GM12872 (cell line): ENCODE results near the gene PACRG.

Experiments
- TF ChIP-seq, protein P1 (sequence below): IDR thresholded peaks from 3 replicates; pipeline ENCODE4 v1.5.1; 2011; ENCODE audit warnings: low read depth, mild to moderate bottlenecking, low read length, moderate library complexity; ENCODE audit not compliant: insufficient read depth

The PACRG gene

GRCh38 chr6:162701551-162701950 is 26.2 kb upstream of the PACRG start:
- TF ChIP-seq, protein P1, sequence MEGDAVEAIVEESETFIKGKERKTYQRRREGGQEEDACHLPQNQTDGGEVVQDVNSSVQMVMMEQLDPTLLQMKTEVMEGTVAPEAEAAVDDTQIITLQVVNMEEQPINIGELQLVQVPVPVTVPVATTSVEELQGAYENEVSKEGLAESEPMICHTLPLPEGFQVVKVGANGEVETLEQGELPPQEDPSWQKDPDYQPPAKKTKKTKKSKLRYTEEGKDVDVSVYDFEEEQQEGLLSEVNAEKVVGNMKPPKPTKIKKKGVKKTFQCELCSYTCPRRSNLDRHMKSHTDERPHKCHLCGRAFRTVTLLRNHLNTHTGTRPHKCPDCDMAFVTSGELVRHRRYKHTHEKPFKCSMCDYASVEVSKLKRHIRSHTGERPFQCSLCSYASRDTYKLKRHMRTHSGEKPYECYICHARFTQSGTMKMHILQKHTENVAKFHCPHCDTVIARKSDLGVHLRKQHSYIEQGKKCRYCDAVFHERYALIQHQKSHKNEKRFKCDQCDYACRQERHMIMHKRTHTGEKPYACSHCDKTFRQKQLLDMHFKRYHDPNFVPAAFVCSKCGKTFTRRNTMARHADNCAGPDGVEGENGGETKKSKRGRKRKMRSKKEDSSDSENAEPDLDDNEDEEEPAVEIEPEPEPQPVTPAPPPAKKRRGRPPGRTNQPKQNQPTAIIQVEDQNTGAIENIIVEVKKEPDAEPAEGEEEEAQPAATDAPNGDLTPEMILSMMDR = no peak

GRCh38 chr6:162702446-162702845 is 25.3 kb upstream of the PACRG start:
- TF ChIP-seq, protein P1 = no peak

GRCh38 chr6:162704001-162704400 is 23.8 kb upstream of the PACRG start:
- TF ChIP-seq, protein P1 = no peak

GRCh38 chr6:162705736-162706135 is 22.0 kb upstream of the PACRG start:
- TF ChIP-seq, protein P1 = no peak

DNA sequence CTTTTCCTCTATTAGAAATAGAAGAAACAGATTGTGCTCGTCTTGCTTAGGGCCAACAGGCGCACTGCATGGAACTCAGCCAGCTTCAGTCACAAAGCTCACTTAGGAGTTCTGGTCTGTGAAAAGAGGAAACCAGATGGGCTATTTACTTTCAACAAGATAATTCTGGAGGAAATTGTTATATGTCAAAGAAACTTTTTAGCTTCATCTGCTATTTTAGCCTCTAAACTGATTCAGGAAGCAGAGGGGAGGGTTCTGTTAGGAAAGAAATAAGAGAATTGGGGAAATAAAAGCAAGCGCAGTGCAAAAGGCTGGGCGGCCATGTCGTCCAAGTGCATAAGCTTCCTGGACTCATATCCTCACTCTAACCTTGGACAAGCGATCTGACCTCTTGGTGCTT is 21.5 kb upstream of the PACRG start:
- TF ChIP-seq, protein P1 = no peak

- TF ChIP-seq, protein P1 = no peak
Measured at GRCh38 chr6:162708971-162709370, 18.8 kb upstream of the PACRG start.

DNA sequence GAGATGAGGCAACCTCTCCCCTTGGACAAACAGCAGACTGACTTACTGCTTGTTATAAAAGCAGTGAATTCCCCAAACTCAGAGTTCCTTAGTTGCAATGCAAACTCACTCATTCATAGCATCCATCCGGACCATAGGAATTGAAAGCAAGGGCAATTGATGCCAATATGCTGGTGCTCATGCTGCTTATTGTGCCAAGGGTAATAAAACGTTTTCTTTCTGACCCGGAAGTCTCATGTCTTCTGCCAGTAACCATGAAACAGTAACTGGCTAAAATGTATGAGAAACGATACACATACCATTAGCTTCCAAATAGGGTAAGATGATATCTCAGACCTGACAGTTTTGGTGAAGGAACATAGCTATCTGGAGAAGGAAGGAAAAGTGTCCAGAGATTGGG is 18.3 kb upstream of the PACRG start:
- TF ChIP-seq, protein P1 = no peak

DNA sequence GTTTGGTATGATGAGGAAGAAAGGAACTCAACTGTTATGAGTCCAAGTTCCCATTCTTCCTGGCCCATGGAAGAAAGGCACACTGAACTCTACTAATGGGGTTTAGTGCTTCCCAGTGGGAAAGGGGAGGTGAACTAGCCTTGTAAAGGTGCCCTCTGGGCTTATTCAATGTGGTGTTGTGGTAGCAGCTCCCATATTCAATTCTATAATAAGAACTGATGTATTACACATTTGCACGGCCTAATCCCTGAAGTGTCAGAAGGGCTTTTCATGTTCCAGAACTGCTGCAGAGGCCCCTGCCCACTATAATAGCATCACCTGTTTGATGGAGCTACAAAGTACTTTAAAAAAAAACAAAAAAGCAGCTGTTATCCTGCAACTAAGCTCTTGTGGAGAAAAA is 17.4 kb upstream of the PACRG start:
- TF ChIP-seq, protein P1 = no peak
